Karpas-422 (cell line): Measurements from ENCODE around the gene BRD8. TPM values are rescaled to one million over a fixed set of nuclear protein-coding genes. Genes with fewer than 3 reads are reported as not detected.

ENCODE experiments used
- DNase-seq: peaks from one replicate; pipeline ENCODE4 v3.0.0-alpha.2; 2015
- H2AFZ ChIP-seq: fragments of 200-600 bp; sonication (generic); 2 replicates; pipeline ENCODE4 v1.6.1; 2014; ENCODE audit warnings: antibody characterized with exemption, low read length, mixed read lengths
- H3K27ac ChIP-seq: fragments of 200-600 bp; sonication (generic); 2 replicates; pipeline ENCODE4 v1.5.1; 2014; ENCODE audit warnings: mild to moderate bottlenecking, low read length, moderate library complexity
- H3K27me3 ChIP-seq: fragments of 200-600 bp; sonication (generic); 2 replicates; pipeline ENCODE4 v1.6.1; 2014; ENCODE audit warnings: low read length, mixed read lengths
- H3K36me3 ChIP-seq: fragments of 200-600 bp; sonication (generic); 2 replicates; pipeline ENCODE4 v1.6.1; 2014; ENCODE audit warnings: low read length, mixed read lengths; ENCODE audit not compliant: insufficient read depth
- H3K4me1 ChIP-seq: fragments of 200-600 bp; sonication (generic); 2 replicates; pipeline ENCODE4 v1.6.1; 2014; ENCODE audit warnings: mild to moderate bottlenecking, low read length, mixed read lengths
- H3K4me2 ChIP-seq: fragments of 200-600 bp; sonication (generic); 2 replicates; pipeline ENCODE4 v1.6.1; 2014; ENCODE audit warnings: low read length, low read depth, mild to moderate bottlenecking; ENCODE audit not compliant: poor library complexity, severe bottlenecking
- H3K4me3 ChIP-seq: fragments of 200-600 bp; sonication (generic); 2 replicates; pipeline ENCODE4 v1.5.1; 2014; ENCODE audit warnings: mild to moderate bottlenecking, antibody characterized with exemption, low read length, mixed read lengths
- H3K79me2 ChIP-seq: fragments of 200-600 bp; sonication (generic); 2 replicates; pipeline ENCODE4 v1.6.1; 2014; ENCODE audit warnings: mild to moderate bottlenecking, low read length, mixed read lengths
- H3K9ac ChIP-seq: fragments of 200-600 bp; sonication (generic); 2 replicates; pipeline ENCODE4 v1.6.0; 2014; ENCODE audit warnings: low read length
- H3K9me2 ChIP-seq: fragments of 200-600 bp; sonication (generic), shearing (Covaris generic); replicated peaks from 2 replicates; pipeline ENCODE4 v1.6.0; 2014; ENCODE audit warnings: mild to moderate bottlenecking, low read length, moderate library complexity; ENCODE audit not compliant: insufficient read depth
- H3K9me3 ChIP-seq: fragments of 300-700, 200-600 bp; sonication (generic); 2 replicates; pipeline ENCODE4 v1.6.1; 2014; ENCODE audit warnings: low read length, mixed read lengths
- H4K20me1 ChIP-seq: fragments of 200-600 bp; sonication (generic); 2 replicates; pipeline ENCODE4 v1.6.1; 2014; ENCODE audit warnings: mild to moderate bottlenecking, antibody characterized with exemption, low read length, low read depth; ENCODE audit not compliant: insufficient read depth
- total RNA-seq: library from RNA; depleted of rRNA; stranded (reverse); fragments of >200 nt; shearing (Covaris generic); gene quantifications from 2 replicates; pipeline ENCODE4 v1.2.3, GENCODE V29; 2014; ENCODE audit warnings: low replicate concordance

The BRD8 gene
- total RNA-seq, 1 experiment from 2014 or later: 51.9 TPM

GRCh38 chr5:138109463-138110265 lies 68.8 kb downstream of the BRD8 start:
- no peaks in the 10 kb centered on the region for H3K79me2 ChIP-seq
- no peak overlapping the region for H2AFZ ChIP-seq
- H4K20me1 ChIP-seq: no peaks in the 10 kb centered on the region
- H3K4me2 ChIP-seq: no peak overlapping the region
- H3K9me2 ChIP-seq: no peaks in the 10 kb centered on the region
- no peaks in the 10 kb centered on the region for H3K36me3 ChIP-seq
- H3K9ac ChIP-seq: no peak overlapping the region
- no peaks in the 10 kb centered on the region for H3K4me1 ChIP-seq
- no peaks in the 10 kb centered on the region for H3K9me3 ChIP-seq
- no peak overlapping the region for H3K4me3 ChIP-seq
- no peaks in the 10 kb centered on the region for H3K27me3 ChIP-seq
- no peak for DNase-seq
- H3K27ac ChIP-seq: no peak overlapping the region

GRCh38 chr5:138107213-138107612 lies 71.2 kb downstream of the BRD8 start:
- Histone ChIP-seq H4K20me1 (no peaks in the 10 kb centered on the region), H3K79me2 (no peaks in the 10 kb centered on the region), H3K9me2 (no peaks in the 10 kb centered on the region), H3K27me3 (no peaks in the 10 kb centered on the region), H3K4me1 (peaks cover 15% of the 10 kb centered on the region), H3K27ac (no peak overlapping the region), H3K4me3 (no peak overlapping the region), H3K36me3 (no peaks in the 10 kb centered on the region), H2AFZ (no peak overlapping the region), H3K9me3 (no peaks in the 10 kb centered on the region), H3K9ac (no peak overlapping the region), H3K4me2 (no peak overlapping the region)
- DNase-seq: no peak

- no peak overlapping the region for H3K27ac ChIP-seq
- no peaks in the 10 kb centered on the region for H3K9me3 ChIP-seq
- no peak for DNase-seq
- peaks cover 20% of the 10 kb centered on the region for H3K4me1 ChIP-seq
- no peaks in the 10 kb centered on the region for H3K36me3 ChIP-seq
- H3K79me2 ChIP-seq: no peaks in the 10 kb centered on the region
- H3K4me3 ChIP-seq: no peak overlapping the region
- H4K20me1 ChIP-seq: no peaks in the 10 kb centered on the region
- no peaks in the 10 kb centered on the region for H3K9me2 ChIP-seq
- no peak overlapping the region for H3K4me2 ChIP-seq
- H3K9ac ChIP-seq: no peak overlapping the region
- no peak overlapping the region for H2AFZ ChIP-seq
- no peaks in the 10 kb centered on the region for H3K27me3 ChIP-seq
Measured at GRCh38 chr5:138105709-138106108, 72.7 kb downstream of the BRD8 start.

GRCh38 chr5:138103319-138103637 lies 75.2 kb downstream of the BRD8 start:
- H3K9me2 ChIP-seq: no peaks in the 10 kb centered on the region
- no peaks in the 10 kb centered on the region for H4K20me1 ChIP-seq
- no peaks in the 10 kb centered on the region for H3K36me3 ChIP-seq
- no peak overlapping the region for H3K9ac ChIP-seq
- H3K27me3 ChIP-seq: no peaks in the 10 kb centered on the region
- no peaks in the 10 kb centered on the region for H3K9me3 ChIP-seq
- H3K79me2 ChIP-seq: no peaks in the 10 kb centered on the region
- peak overlapping the region; percentile 45 for H2AFZ ChIP-seq
- no peak for DNase-seq
- peak overlapping the region; percentile 41 for H3K4me2 ChIP-seq
- H3K4me3 ChIP-seq: no peak overlapping the region
- H3K4me1 ChIP-seq: peaks cover 20% of the 10 kb centered on the region
- H3K27ac ChIP-seq: no peak overlapping the region

- Histone ChIP-seq H3K9me2 (no peaks in the 10 kb centered on the region), H3K36me3 (no peaks in the 10 kb centered on the region), H3K27ac (peak overlapping the region; percentile 34; the same call in 1 of the 2 replicates), H3K9me3 (no peaks in the 10 kb centered on the region), H2AFZ (peak overlapping the region; percentile 45), H3K4me2 (peak overlapping the region; percentile 41), H3K27me3 (no peaks in the 10 kb centered on the region), H3K79me2 (no peaks in the 10 kb centered on the region), H3K4me1 (peaks cover 20% of the 10 kb centered on the region), H3K4me3 (no peak overlapping the region), H4K20me1 (no peaks in the 10 kb centered on the region), H3K9ac (0 out of 2 replicates have a peak overlapping the region, but pooled peaks have one; percentile 0)
- peak; percentile 82 for DNase-seq
Measured at GRCh38 chr5:138102454-138103318, 75.7 kb downstream of the BRD8 start.

- Histone ChIP-seq H3K9me3 (no peaks in the 10 kb centered on the region), H3K4me3 (no peak overlapping the region), H3K79me2 (no peaks in the 10 kb centered on the region), H3K4me1 (peaks cover 5% of the 10 kb centered on the region), H4K20me1 (no peaks in the 10 kb centered on the region), H3K27me3 (no peaks in the 10 kb centered on the region), H3K9ac (no peak overlapping the region), H3K9me2 (no peaks in the 10 kb centered on the region), H3K27ac (no peak overlapping the region), H3K36me3 (no peaks in the 10 kb centered on the region), H2AFZ (no peak overlapping the region), H3K4me2 (no peak overlapping the region)
- no peak for DNase-seq
Measured at GRCh38 chr5:138096997-138097828, 81.2 kb downstream of the BRD8 start.

GRCh38 chr5:138096363-138096762 lies 82.1 kb downstream of the BRD8 start:
- Histone ChIP-seq H3K4me2 (no peak overlapping the region), H3K9ac (no peak overlapping the region), H4K20me1 (no peaks in the 10 kb centered on the region)

More at GRCh38 chr5:138096363-138096762, 82.1 kb downstream of the BRD8 start:
- Histone ChIP-seq H3K27ac (no peak overlapping the region), H3K9me2 (no peaks in the 10 kb centered on the region), H3K9me3 (no peaks in the 10 kb centered on the region), H2AFZ (no peak overlapping the region), H3K4me1 (no peaks in the 10 kb centered on the region), H3K79me2 (no peaks in the 10 kb centered on the region), H3K36me3 (no peaks in the 10 kb centered on the region), H3K4me3 (no peak overlapping the region), H3K27me3 (no peaks in the 10 kb centered on the region)
- no peak for DNase-seq
